GM12878 (cell line): ENCODE data around the gene IFI6. TPM values are rescaled to one million over a fixed set of nuclear protein-coding genes. Genes with fewer than 3 reads are reported as not detected.

Source experiments
- ASH2L ChIP-seq: fragments of 300-600, 200-600 bp; sonication (generic); IDR thresholded peaks from 2 replicates; pipeline ENCODE4 v1.6.1; 2017; ENCODE audit warnings: low read depth, mild to moderate bottlenecking, borderline replicate concordance
- E2F4 ChIP-seq: IDR thresholded peaks from 2 replicates; pipeline ENCODE4 v1.6.1; 2012; ENCODE audit warnings: low read depth, low read length, improper control_type of control experiment
- ESRRA ChIP-seq: IDR thresholded peaks from 2 replicates; pipeline ENCODE4 v1.6.1; 2012; ENCODE audit warnings: mild to moderate bottlenecking, low read length, improper control_type of control experiment
- HCFC1 ChIP-seq: fragments of 150-350 bp; IDR thresholded peaks from 2 replicates; pipeline ENCODE4 v1.6.1; 2014; ENCODE audit warnings: low read length
- JUNB ChIP-seq: IDR thresholded peaks from 2 replicates; pipeline ENCODE4 v1.6.1; 2016; ENCODE audit warnings: antibody characterized with exemption, mild to moderate bottlenecking
- NFIC ChIP-seq: IDR thresholded peaks from 2 replicates; pipeline ENCODE4 v1.6.1; 2012; ENCODE audit warnings: low read depth, mild to moderate bottlenecking, inconsistent platforms, low read length, moderate library complexity
- POLR2AphosphoS5 ChIP-seq: IDR thresholded peaks from 2 replicates; pipeline ENCODE4 v1.6.1; 2011; ENCODE audit warnings: mild to moderate bottlenecking, low read length, inconsistent platforms
- SIN3A ChIP-seq: IDR thresholded peaks from 2 replicates; pipeline ENCODE4 v1.6.1; 2012; ENCODE audit warnings: low read depth, low read length, improper control_type of control experiment
- SMC3 ChIP-seq: IDR thresholded peaks from 2 replicates; pipeline ENCODE4 v1.6.1; 2011; ENCODE audit warnings: low read length, improper control_type of control experiment, borderline replicate concordance
- SRF ChIP-seq, 2 experiments: IDR thresholded peaks; 2 replicates each; pipeline ENCODE4 v1.6.1; 2011; ENCODE audit warnings: low read depth in 2 of 2, low read length in 2 of 2, mild to moderate bottlenecking in 1 of 2, moderate library complexity in 1 of 2
- ZBTB4 ChIP-seq: fragments of 450-650 bp; formaldehyde crosslinking; IDR thresholded peaks from 2 replicates; pipeline ENCODE4 v1.4.0; 2022; ENCODE audit warnings: mild to moderate bottlenecking, moderate library complexity
- ZNF217 ChIP-seq: fragments of 450-650 bp; IDR thresholded peaks from 2 replicates; pipeline ENCODE4 v1.6.1; 2017; ENCODE audit warnings: antibody characterized with exemption, mild to moderate bottlenecking
- ZNF592 ChIP-seq: fragments of 450-650 bp; IDR thresholded peaks from 2 replicates; pipeline ENCODE4 v1.6.1; 2017; ENCODE audit warnings: mild to moderate bottlenecking, moderate library complexity
- polyA plus RNA-seq, 11 experiments: library from polyadenylated mRNA; depleted of rRNA in 4 of 11; unstranded in 6 of 11; stranded (reverse) in 5 of 11; fragments of >200 nt; fragmentation: Nextera tagmentation in 4 of 11; fragmentation: Illumina TruSeq in 1 of 11; extraction: Ambion mirVana in 4 of 11; extraction: Trizol in 1 of 11; gene quantifications; 1 replicate in 1 of 11; 2 replicates in 10 of 11; pipeline versions ENCODE4 v1.2.1 to v1.2.3, GENCODE V29; 2011 to 2016; ENCODE audit warnings: inconsistent platforms in 2 of 11, missing spikeins in 2 of 11, low read depth in 1 of 11
- total RNA-seq, 4 experiments: library from RNA; depleted of rRNA in 3 of 4; stranded (reverse); fragments of >200 nt in 3 of 4; fragmentation: Illumina TruSeq in 1 of 4; extraction: Trizol in 1 of 4; gene quantifications; 2 replicates each; pipeline versions ENCODE4 v1.2.1 to v1.2.3, GENCODE V29; 2013 to 2021
- TF ChIP-seq, protein P1 (sequence below): IDR thresholded peaks from 2 replicates; pipeline ENCODE4 v1.6.1; 2011; ENCODE audit warnings: borderline replicate concordance, low read depth, mild to moderate bottlenecking, moderate library complexity, mixed read lengths, low read length; ENCODE audit not compliant: insufficient read depth; ENCODE audit errors: extremely low read length
- TF ChIP-seq, protein P2 (sequence below): IDR thresholded peaks from 2 replicates; pipeline ENCODE4 v1.6.1; 2012; ENCODE audit warnings: improper control_type of control experiment, low read depth, low read length; ENCODE audit not compliant: insufficient replicate concordance

The IFI6 gene
- total and polyA plus RNA-seq, 10 of the 15 experiments (the other 5 are each of a cell fraction or from before 2014, with no cell fraction given) = 5.6 to 123 (median 69.0) TPM

DNA sequence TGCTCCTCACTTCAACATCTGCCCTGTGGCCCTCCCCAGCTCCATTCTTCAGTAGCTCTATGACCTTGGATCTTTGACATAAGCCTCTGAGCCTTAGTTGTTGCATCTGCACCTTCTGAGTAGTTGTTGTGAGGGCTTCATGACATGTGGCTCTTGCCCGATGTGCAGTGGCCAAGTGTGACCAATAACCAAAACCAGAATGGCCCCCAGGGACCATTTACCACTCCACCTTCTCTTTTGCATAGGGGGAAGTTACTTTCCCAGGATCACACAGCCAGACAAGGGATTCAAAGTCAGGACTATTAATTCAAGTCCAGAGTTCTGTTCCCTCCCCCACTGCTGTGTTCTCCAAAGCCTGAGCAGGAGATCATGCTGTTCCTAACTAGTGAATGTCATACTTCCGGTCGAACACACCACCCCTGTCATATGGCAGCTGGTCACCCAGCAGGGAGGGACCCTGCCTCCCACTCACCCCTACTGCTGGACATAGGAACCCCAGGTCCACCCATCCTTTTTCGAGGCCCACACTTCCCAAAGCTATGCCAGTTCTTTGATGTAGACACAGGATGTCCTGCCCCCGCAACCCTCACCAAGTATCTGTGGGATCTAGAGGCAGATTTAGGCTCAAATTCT, 41.0 kb downstream of the IFI6 start (continued):
- TF ChIP-seq ZNF592 (peak; percentile 81), HCFC1 (no peak), SRF (IDR thresholded peaks at IDR 0.05; ENCODE audit: low read depth in 2 of 2, low read length in 2 of 2) (no peak), POLR2AphosphoS5 (peak; percentile 32), E2F4 (no peak), JUNB (peak; percentile 68), SIN3A (no peak), ZBTB4 (CRISPR knock-in tag) (0 out of 2 replicates have a peak, but pooled peaks have one; percentile 12), ESRRA (peak; percentile 85; the same call in 1 of the 2 replicates), SMC3 (no peak), ASH2L (no peak), ZNF217 (no peak), NFIC (no peak)
- TF ChIP-seq, protein P1, sequence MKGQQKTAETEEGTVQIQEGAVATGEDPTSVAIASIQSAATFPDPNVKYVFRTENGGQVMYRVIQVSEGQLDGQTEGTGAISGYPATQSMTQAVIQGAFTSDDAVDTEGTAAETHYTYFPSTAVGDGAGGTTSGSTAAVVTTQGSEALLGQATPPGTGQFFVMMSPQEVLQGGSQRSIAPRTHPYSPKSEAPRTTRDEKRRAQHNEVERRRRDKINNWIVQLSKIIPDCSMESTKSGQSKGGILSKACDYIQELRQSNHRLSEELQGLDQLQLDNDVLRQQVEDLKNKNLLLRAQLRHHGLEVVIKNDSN = no peak
- TF ChIP-seq, protein P2, sequence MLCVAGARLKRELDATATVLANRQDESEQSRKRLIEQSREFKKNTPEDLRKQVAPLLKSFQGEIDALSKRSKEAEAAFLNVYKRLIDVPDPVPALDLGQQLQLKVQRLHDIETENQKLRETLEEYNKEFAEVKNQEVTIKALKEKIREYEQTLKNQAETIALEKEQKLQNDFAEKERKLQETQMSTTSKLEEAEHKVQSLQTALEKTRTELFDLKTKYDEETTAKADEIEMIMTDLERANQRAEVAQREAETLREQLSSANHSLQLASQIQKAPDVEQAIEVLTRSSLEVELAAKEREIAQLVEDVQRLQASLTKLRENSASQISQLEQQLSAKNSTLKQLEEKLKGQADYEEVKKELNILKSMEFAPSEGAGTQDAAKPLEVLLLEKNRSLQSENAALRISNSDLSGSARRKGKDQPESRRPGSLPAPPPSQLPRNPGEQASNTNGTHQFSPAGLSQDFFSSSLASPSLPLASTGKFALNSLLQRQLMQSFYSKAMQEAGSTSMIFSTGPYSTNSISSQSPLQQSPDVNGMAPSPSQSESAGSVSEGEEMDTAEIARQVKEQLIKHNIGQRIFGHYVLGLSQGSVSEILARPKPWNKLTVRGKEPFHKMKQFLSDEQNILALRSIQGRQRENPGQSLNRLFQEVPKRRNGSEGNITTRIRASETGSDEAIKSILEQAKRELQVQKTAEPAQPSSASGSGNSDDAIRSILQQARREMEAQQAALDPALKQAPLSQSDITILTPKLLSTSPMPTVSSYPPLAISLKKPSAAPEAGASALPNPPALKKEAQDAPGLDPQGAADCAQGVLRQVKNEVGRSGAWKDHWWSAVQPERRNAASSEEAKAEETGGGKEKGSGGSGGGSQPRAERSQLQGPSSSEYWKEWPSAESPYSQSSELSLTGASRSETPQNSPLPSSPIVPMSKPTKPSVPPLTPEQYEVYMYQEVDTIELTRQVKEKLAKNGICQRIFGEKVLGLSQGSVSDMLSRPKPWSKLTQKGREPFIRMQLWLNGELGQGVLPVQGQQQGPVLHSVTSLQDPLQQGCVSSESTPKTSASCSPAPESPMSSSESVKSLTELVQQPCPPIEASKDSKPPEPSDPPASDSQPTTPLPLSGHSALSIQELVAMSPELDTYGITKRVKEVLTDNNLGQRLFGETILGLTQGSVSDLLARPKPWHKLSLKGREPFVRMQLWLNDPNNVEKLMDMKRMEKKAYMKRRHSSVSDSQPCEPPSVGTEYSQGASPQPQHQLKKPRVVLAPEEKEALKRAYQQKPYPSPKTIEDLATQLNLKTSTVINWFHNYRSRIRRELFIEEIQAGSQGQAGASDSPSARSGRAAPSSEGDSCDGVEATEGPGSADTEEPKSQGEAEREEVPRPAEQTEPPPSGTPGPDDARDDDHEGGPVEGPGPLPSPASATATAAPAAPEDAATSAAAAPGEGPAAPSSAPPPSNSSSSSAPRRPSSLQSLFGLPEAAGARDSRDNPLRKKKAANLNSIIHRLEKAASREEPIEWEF = peak; percentile 91
